H9 (cell line): ENCODE measurements around the gene KATNB1. TPM values are rescaled to one million over a fixed set of nuclear protein-coding genes. Genes with fewer than 3 reads are reported as not detected.

Experiments
- DNase-seq: peaks from one replicate; pipeline ENCODE4 v3.0.0-alpha.2; 2017
- H2AFZ ChIP-seq: one replicate; pipeline ENCODE4 v1.6.1; 2013; ENCODE audit warnings: mild to moderate bottlenecking, low read length, control low read depth, moderate library complexity
- H2AK5ac ChIP-seq: 2 replicates; pipeline ENCODE4 v1.6.1; 2013; ENCODE audit warnings: low read length, control low read depth, mixed read lengths; ENCODE audit not compliant: insufficient read length
- H2BK120ac ChIP-seq: one replicate; pipeline ENCODE4 v1.6.1; 2013; ENCODE audit warnings: low read depth, mild to moderate bottlenecking, low read length, control low read depth, inconsistent platforms; ENCODE audit not compliant: poor library complexity, severe bottlenecking
- H2BK12ac ChIP-seq: 2 replicates; pipeline ENCODE4 v1.6.1; 2013; ENCODE audit warnings: low read length, control low read depth, mixed read lengths, low read depth; ENCODE audit not compliant: insufficient read length
- H2BK15ac ChIP-seq: 2 replicates; pipeline ENCODE4 v1.6.1; 2013; ENCODE audit warnings: low read depth, low read length, control low read depth
- H2BK20ac ChIP-seq: one replicate; pipeline ENCODE4 v1.6.1; 2013; ENCODE audit warnings: low read depth, mild to moderate bottlenecking, low read length, control low read depth, inconsistent platforms; ENCODE audit not compliant: poor library complexity, severe bottlenecking
- H2BK5ac ChIP-seq: 2 replicates; pipeline ENCODE4 v1.6.1; 2013; ENCODE audit warnings: low read length, control low read depth, mixed read lengths; ENCODE audit not compliant: insufficient read length
- H3K14ac ChIP-seq: 2 replicates; pipeline ENCODE4 v1.6.1; 2013; ENCODE audit warnings: low read length, control low read depth; ENCODE audit not compliant: insufficient read depth
- H3K18ac ChIP-seq: 2 replicates; pipeline ENCODE4 v1.6.1; 2013; ENCODE audit warnings: low read depth, mild to moderate bottlenecking, mixed read lengths, low read length, control low read depth; ENCODE audit not compliant: insufficient read length
- H3K23ac ChIP-seq: 2 replicates; pipeline ENCODE4 v1.6.1; 2013; ENCODE audit warnings: low read length, control low read depth, mixed read lengths, low read depth; ENCODE audit not compliant: insufficient read length
- H3K23me2 ChIP-seq: 2 replicates; pipeline ENCODE4 v1.6.1; 2013; ENCODE audit warnings: low read depth, mild to moderate bottlenecking, mixed read lengths, low read length, control low read depth; ENCODE audit not compliant: insufficient read length, poor library complexity, severe bottlenecking
- H3K27ac ChIP-seq: 2 replicates; pipeline ENCODE4 v1.5.1; 2013; ENCODE audit warnings: low read length, control low read depth, mixed read lengths, low read depth; ENCODE audit not compliant: insufficient read length
- H3K27me3 ChIP-seq: 2 replicates; pipeline ENCODE4 v1.6.1; 2013; ENCODE audit warnings: low read length, control low read depth, inconsistent platforms; ENCODE audit not compliant: insufficient read depth
- H3K4ac ChIP-seq: 2 replicates; pipeline ENCODE4 v1.6.1; 2013; ENCODE audit warnings: low read depth, mild to moderate bottlenecking, control low read depth, inconsistent platforms, low read length, moderate library complexity
- H3K4me1 ChIP-seq: 2 replicates; pipeline ENCODE4 v1.6.1; 2013; ENCODE audit warnings: low read length, control low read depth, inconsistent platforms; ENCODE audit not compliant: insufficient read depth
- H3K4me2 ChIP-seq: 2 replicates; pipeline ENCODE4 v1.6.1; 2013; ENCODE audit warnings: low read length, control low read depth, mixed read lengths; ENCODE audit not compliant: insufficient read length, insufficient read depth
- H3K56ac ChIP-seq: 2 replicates; pipeline ENCODE4 v1.6.1; 2013; ENCODE audit warnings: low read depth, mild to moderate bottlenecking, mixed read lengths, low read length, control low read depth; ENCODE audit not compliant: insufficient read length
- H3K79me1 ChIP-seq: 2 replicates; pipeline ENCODE4 v1.6.1; 2013; ENCODE audit warnings: low read depth, mild to moderate bottlenecking, moderate library complexity, low read length, control low read depth, inconsistent platforms; ENCODE audit not compliant: insufficient read depth, poor library complexity, severe bottlenecking
- H3K79me2 ChIP-seq: 2 replicates; pipeline ENCODE4 v1.6.1; 2013; ENCODE audit warnings: low read length, control low read depth, inconsistent platforms; ENCODE audit not compliant: insufficient read depth
- H3K9ac ChIP-seq: 2 replicates; pipeline ENCODE4 v1.6.1; 2013; ENCODE audit warnings: low read length, control low read depth, mixed read lengths; ENCODE audit not compliant: insufficient read length; ENCODE audit errors: extremely low read depth
- H3K9me3 ChIP-seq: one replicate; pipeline ENCODE4 v1.6.1; 2013; ENCODE audit warnings: low read depth, low read length, inconsistent platforms; ENCODE audit not compliant: control insufficient read depth
- H3T11ph ChIP-seq: one replicate; pipeline ENCODE4 v1.6.1; 2013; ENCODE audit warnings: mild to moderate bottlenecking, low read length, control low read depth, inconsistent platforms
- H4K20me1 ChIP-seq: one replicate; pipeline ENCODE4 v1.6.1; 2013; ENCODE audit not compliant: control insufficient read depth, insufficient read length, insufficient read depth
- H4K5ac ChIP-seq: 2 replicates; pipeline ENCODE4 v1.6.1; 2013; ENCODE audit warnings: low read depth, mild to moderate bottlenecking, mixed read lengths, low read length, control low read depth; ENCODE audit not compliant: insufficient read length
- H4K8ac ChIP-seq: replicated peaks from 2 replicates; pipeline ENCODE4 v1.6.1; 2013; ENCODE audit warnings: low read length, control low read depth, mixed read lengths, low read depth; ENCODE audit not compliant: insufficient read length
- H4K91ac ChIP-seq: 2 replicates; pipeline ENCODE4 v1.6.1; 2013; ENCODE audit warnings: low read depth, mild to moderate bottlenecking, moderate library complexity, mixed read lengths, low read length, control low read depth; ENCODE audit not compliant: insufficient read length
- H3K27ac Mint-ChIP-seq, 3 experiments: 2 replicates in 2 of 3; 3 replicates in 1 of 3; pipeline ENCODE4 v1.8.0; 2020 to 2021; ENCODE audit warnings: mixed read lengths in 3 of 3, mild to moderate bottlenecking in 1 of 3, moderate library complexity in 1 of 3
- H3K27me3 Mint-ChIP-seq: 2 replicates; pipeline ENCODE4 v1.8.0; 2021; ENCODE audit warnings: low read depth, mild to moderate bottlenecking, moderate library complexity, mixed read lengths
- H3K36me3 Mint-ChIP-seq, 3 experiments: 2 replicates in 2 of 3; 3 replicates in 1 of 3; pipeline ENCODE4 v1.8.0; 2020 to 2021; ENCODE audit warnings: low read depth in 3 of 3, mixed read lengths in 3 of 3; ENCODE audit not compliant: insufficient read depth in 1 of 3
- H3K4me1 Mint-ChIP-seq, 2 experiments: 2 replicates each; pipeline ENCODE4 v1.8.0; 2020; ENCODE audit warnings: mixed read lengths in 2 of 2
- H3K4me3 Mint-ChIP-seq, 2 experiments: 2 replicates in 1 of 2; 3 replicates in 1 of 2; pipeline ENCODE4 v1.8.0; 2020 to 2021; ENCODE audit warnings: mild to moderate bottlenecking in 2 of 2, mixed read lengths in 2 of 2, moderate library complexity in 1 of 2
- H3K9me3 Mint-ChIP-seq, 2 experiments: 2 replicates in 1 of 2; 3 replicates in 1 of 2; pipeline ENCODE4 v1.8.0; 2020; ENCODE audit warnings: mild to moderate bottlenecking in 2 of 2, mixed read lengths in 2 of 2, moderate library complexity in 1 of 2
- CTCF ChIP-seq: fragments of 200-600 bp; sonication (generic); conservative IDR thresholded peaks from 3 replicates; pipeline ENCODE4 v1.8.0; 2021; ENCODE audit warnings: antibody characterized with exemption, mild to moderate bottlenecking
- WGBS: extraction: QIAGEN DNeasy Blood & Tissue Kit; methylation state at CpG from one replicate; pipeline ENCODE4 v1.1.7; 2013; ENCODE audit warnings: missing lambda C conversion rate, low lambda C conversion rate, mixed read lengths; ENCODE audit not compliant: insufficient read length; ENCODE audit errors: extremely low coverage; 5-methylcytosine and 5-hydroxymethylcytosine counted together
- total RNA-seq: library from RNA; stranded (reverse); gene quantifications from 2 replicates; pipeline ENCODE4 v1.2.1, GENCODE V29; 2021

KATNB1 gene
- total RNA-seq, 1 experiment from 2014 or later, result 29.9 TPM

GRCh38 chr16:57764341-57765159 lies 29.0 kb downstream of the KATNB1 start:
- no peak overlapping the region for H3K9ac ChIP-seq
- no peak overlapping the region for H3K56ac ChIP-seq
- H4K20me1 ChIP-seq, result peaks cover 3% of the 10 kb centered on the region
- Mint-ChIP-seq H3K36me3 (peaks cover 4 to 5% (median 5%) of the 10 kb centered on the region in 3 experiments; a peak in 3 of 7 replicates), H3K4me1 (peaks cover 6 to 28% of the 10 kb centered on the region in 2 experiments), H3K27me3 (no peaks in the 10 kb centered on the region; the same call in 1 of the 2 replicates), H3K9me3 (no peaks in the 10 kb centered on the region), H3K27ac (no peak overlapping the region), H3K4me3 (no peak overlapping the region)
- no peaks in the 10 kb centered on the region for H3K9me3 ChIP-seq
- H3K18ac ChIP-seq, result peak overlapping the region; percentile 27
- no peak overlapping the region for H3K14ac ChIP-seq
- H4K8ac ChIP-seq, result no peak overlapping the region
- no peak overlapping the region for H3K4me2 ChIP-seq
- H2AFZ ChIP-seq, result no peak overlapping the region
- no peaks in the 10 kb centered on the region for H3K23me2 ChIP-seq
- no peak overlapping the region for H2BK120ac ChIP-seq
- H3K4ac ChIP-seq, result no peak overlapping the region
- WGBS, result no CpG with 5 or more reads among the region's 6 CpGs
- no peak overlapping the region for H2BK12ac ChIP-seq
- H3K23ac ChIP-seq, result no peak overlapping the region
- no peak for TF ChIP-seq CTCF
- H2BK15ac ChIP-seq, result no peak overlapping the region; the same call in 1 of the 2 replicates
- no peak overlapping the region for H3K27ac ChIP-seq
- H4K91ac ChIP-seq, result no peak overlapping the region
- peaks cover 4% of the 10 kb centered on the region; the same call in 1 of the 2 replicates for H3K4me1 ChIP-seq
- H3K27me3 ChIP-seq, result no peaks in the 10 kb centered on the region
- H4K5ac ChIP-seq, result no peak overlapping the region
- no peak overlapping the region for H2AK5ac ChIP-seq
- H2BK5ac ChIP-seq, result no peak overlapping the region
- H3T11ph ChIP-seq, result no peak overlapping the region
- H2BK20ac ChIP-seq, result no peak overlapping the region
- no peaks in the 10 kb centered on the region for H3K79me2 ChIP-seq
- peak; percentile 97 for DNase-seq
- no peaks in the 10 kb centered on the region for H3K79me1 ChIP-seq
